ENCODE measurements around the gene SCAF11.

Gene SCAF11

GRCh38 chr12:45915405-45915804, 75.0 kb downstream of the SCAF11 start:
- DNase-seq: peak; percentile 2

- peak; percentile 84 for DNase-seq
These were observed 76.3 kb downstream of the SCAF11 start for GRCh38 chr12:45914090-45914489.

- no peak for DNase-seq
These were observed 76.7 kb downstream of the SCAF11 start for GRCh38 chr12:45913631-45914030.

GRCh38 chr12:45912774-45913173, 77.6 kb downstream of the SCAF11 start:
- DNase-seq: no peak

GRCh38 chr12:45909041-45909713, 81.2 kb downstream of the SCAF11 start:
- DNase-seq: no peak

GRCh38 chr12:45907955-45908354, 82.4 kb downstream of the SCAF11 start:
- no peak for DNase-seq

- no peak for DNase-seq
These were observed 92.3 kb downstream of the SCAF11 start for GRCh38 chr12:45898094-45898493.

- DNase-seq: no peak
These were observed 94.4 kb downstream of the SCAF11 start for GRCh38 chr12:45895961-45896360.

GRCh38 chr12:45893240-45893639, 97.1 kb downstream of the SCAF11 start:
- DNase-seq: peak; percentile 11

GRCh38 chr12:45890276-45890675, 100.1 kb downstream of the SCAF11 start:
- DNase-seq: no peak

GRCh38 chr12:45887544-45887943, 102.8 kb downstream of the SCAF11 start:
- no peak for DNase-seq

- no peak for DNase-seq
These were observed 103.7 kb downstream of the SCAF11 start for GRCh38 chr12:45886685-45887084.

- DNase-seq: peak; percentile 2
These were observed 107.2 kb downstream of the SCAF11 start for GRCh38 chr12:45883187-45883586.

GRCh38 chr12:45880533-45880932, 109.8 kb downstream of the SCAF11 start:
- no peak for DNase-seq

GRCh38 chr12:45879363-45879895, 110.9 kb downstream of the SCAF11 start:
- DNase-seq: no peak

- no peak for DNase-seq
These were observed 111.6 kb downstream of the SCAF11 start for GRCh38 chr12:45878630-45879255.

- no peak for DNase-seq
These were observed 113.3 kb downstream of the SCAF11 start for GRCh38 chr12:45877069-45877468.

GRCh38 chr12:45872446-45872845, 117.9 kb downstream of the SCAF11 start:
- no peak for DNase-seq
